Chondrocyte (in vitro differentiated cells): ENCODE data around the gene CDH5. TPM values are rescaled to one million over a fixed set of nuclear protein-coding genes. Genes with fewer than 3 reads are reported as not detected.

ENCODE experiments used
- DNase-seq: peaks from one replicate; pipeline ENCODE4 v3.0.0; 2021; ENCODE audit warnings: mixed read lengths, low spot score
- H3K27ac Mint-ChIP-seq: one replicate; pipeline ENCODE4 v1.8.0; 2021; ENCODE audit warnings: mild to moderate bottlenecking, moderate library complexity, mixed read lengths; ENCODE audit not compliant: unreplicated experiment
- H3K27me3 Mint-ChIP-seq: 2 replicates; pipeline ENCODE4 v1.8.0; 2021; ENCODE audit warnings: low read depth, mixed read lengths
- H3K36me3 Mint-ChIP-seq: 2 replicates; pipeline ENCODE4 v1.8.0; 2021; ENCODE audit warnings: low read depth, mixed read lengths
- H3K4me1 Mint-ChIP-seq: 2 replicates; pipeline ENCODE4 v1.8.0; 2021; ENCODE audit warnings: low read depth, mild to moderate bottlenecking, mixed read lengths
- H3K4me3 Mint-ChIP-seq: one replicate; pipeline ENCODE4 v1.8.0; 2021; ENCODE audit warnings: mild to moderate bottlenecking, moderate library complexity, mixed read lengths; ENCODE audit not compliant: unreplicated experiment
- H3K9me3 Mint-ChIP-seq: 2 replicates; pipeline ENCODE4 v1.8.0; 2021; ENCODE audit warnings: low read depth, mixed read lengths
- total RNA-seq: library from RNA; stranded (reverse); gene quantifications from 3 replicates; pipeline ENCODE4 v1.2.1, GENCODE V29; 2021
- TF ChIP-seq, protein P1 (sequence below): fragments of 200-600 bp; sonication (generic); IDR thresholded peaks from 2 replicates; pipeline ENCODE4 v1.5.0; 2021; ENCODE audit warnings: antibody characterized with exemption, mild to moderate bottlenecking, moderate library complexity

The CDH5 gene
- total RNA-seq, 1 donor from 2014 or later: not detected

DNA sequence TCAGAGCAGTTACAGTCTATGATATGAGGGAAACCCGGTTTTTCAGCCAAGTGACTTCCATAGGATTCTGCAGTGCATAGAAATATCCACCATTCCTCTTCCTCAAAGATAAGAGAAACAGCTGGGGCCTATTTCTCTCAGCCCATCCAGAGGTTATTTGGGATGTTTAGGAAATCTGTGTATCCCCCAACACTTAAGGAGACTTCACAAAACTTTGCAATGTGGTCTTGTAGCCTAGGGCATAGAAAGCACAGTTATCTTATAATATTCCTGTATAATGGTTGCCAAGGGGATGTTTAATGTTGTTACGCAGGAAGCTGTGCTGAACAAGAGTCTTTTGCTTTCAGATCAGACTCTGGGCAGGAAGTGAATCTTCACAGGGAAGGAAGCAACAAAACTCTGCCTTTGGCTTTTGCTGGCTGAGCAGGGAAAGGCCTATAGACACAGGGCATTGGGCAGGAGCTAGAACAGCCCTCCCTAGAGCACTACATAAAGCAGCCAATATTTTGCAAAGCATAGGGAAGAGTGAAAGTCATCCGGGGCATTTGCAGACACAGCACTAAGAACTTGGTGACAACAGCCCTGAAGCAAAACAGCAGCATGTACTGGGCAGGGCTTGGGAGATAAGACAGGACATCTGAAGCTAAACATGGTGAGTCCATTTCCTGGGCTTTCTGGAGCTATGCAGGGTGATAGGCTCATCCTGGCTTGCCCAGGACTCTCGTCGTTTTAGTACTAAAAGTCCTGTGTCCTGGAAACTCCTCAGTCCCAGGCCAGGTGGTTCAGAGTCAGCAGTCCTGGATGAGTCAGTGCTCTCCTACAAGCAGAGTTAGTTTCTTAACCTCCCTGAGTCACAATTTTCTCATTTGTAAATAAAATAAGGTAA is 41.9 kb downstream of the CDH5 start:
- peaks cover 11% of the 10 kb centered on the region for H3K9me3 Mint-ChIP-seq
- peaks cover 30% of the 10 kb centered on the region for H3K4me1 Mint-ChIP-seq
- H3K36me3 Mint-ChIP-seq: peaks cover 4% of the 10 kb centered on the region
- peak overlapping the region; percentile 46 for H3K4me3 Mint-ChIP-seq
- no peak for DNase-seq
- H3K27me3 Mint-ChIP-seq: peaks cover 6% of the 10 kb centered on the region
- TF ChIP-seq, protein P1, sequence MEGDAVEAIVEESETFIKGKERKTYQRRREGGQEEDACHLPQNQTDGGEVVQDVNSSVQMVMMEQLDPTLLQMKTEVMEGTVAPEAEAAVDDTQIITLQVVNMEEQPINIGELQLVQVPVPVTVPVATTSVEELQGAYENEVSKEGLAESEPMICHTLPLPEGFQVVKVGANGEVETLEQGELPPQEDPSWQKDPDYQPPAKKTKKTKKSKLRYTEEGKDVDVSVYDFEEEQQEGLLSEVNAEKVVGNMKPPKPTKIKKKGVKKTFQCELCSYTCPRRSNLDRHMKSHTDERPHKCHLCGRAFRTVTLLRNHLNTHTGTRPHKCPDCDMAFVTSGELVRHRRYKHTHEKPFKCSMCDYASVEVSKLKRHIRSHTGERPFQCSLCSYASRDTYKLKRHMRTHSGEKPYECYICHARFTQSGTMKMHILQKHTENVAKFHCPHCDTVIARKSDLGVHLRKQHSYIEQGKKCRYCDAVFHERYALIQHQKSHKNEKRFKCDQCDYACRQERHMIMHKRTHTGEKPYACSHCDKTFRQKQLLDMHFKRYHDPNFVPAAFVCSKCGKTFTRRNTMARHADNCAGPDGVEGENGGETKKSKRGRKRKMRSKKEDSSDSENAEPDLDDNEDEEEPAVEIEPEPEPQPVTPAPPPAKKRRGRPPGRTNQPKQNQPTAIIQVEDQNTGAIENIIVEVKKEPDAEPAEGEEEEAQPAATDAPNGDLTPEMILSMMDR: no peak
- peak overlapping the region; percentile 98 for H3K27ac Mint-ChIP-seq

DNA sequence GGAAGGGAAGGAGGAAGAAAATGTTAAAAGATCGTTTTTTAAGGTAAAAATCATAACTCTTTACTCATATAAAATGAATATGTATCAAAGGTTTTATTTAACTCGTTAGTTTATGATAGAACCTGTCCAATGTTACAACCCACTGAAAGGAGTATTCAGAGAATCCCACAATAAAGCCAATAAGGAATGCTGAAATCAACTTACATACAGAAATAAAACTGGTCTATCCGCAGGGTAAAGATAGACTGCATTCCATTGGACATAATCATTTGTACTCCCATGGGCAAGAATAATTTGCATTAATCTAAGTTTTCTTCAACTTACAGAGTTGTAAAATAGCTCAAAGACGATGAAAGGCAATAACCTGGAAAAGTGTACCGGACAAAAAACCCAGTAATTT is 42.7 kb downstream of the CDH5 start:
- TF ChIP-seq, protein P1: no peak
- Mint-ChIP-seq H3K27me3 (peaks cover 6% of the 10 kb centered on the region), H3K4me1 (peaks cover 30% of the 10 kb centered on the region), H3K27ac (peak overlapping the region; percentile 98), H3K36me3 (peaks cover 4% of the 10 kb centered on the region), H3K9me3 (peaks cover 14% of the 10 kb centered on the region), H3K4me3 (peak overlapping the region; percentile 46)
- DNase-seq: no peak

DNA sequence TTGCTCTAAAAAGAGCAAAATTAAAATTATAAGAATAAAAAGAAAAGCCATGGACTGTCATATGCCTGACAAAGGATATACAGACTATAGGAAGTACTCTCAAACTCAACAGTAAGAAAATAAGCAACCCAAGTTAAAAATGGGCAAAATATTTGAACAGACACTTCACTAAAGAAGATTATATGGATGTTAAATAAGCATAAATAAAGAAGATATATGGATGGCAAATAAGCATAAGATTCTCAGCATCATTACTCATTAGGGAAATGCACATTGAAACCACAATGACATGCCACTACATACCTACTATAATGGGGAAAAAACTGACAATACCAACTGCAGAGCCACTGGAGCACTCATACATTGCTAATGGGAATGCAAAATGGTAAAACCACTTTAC is 45.7 kb downstream of the CDH5 start:
- Mint-ChIP-seq H3K4me1 (peaks cover 30% of the 10 kb centered on the region), H3K4me3 (no peak overlapping the region), H3K27me3 (no peaks in the 10 kb centered on the region), H3K36me3 (peaks cover 6% of the 10 kb centered on the region), H3K27ac (no peak overlapping the region), H3K9me3 (peaks cover 20% of the 10 kb centered on the region)
- TF ChIP-seq, protein P1: no peak
- DNase-seq: no peak

DNA sequence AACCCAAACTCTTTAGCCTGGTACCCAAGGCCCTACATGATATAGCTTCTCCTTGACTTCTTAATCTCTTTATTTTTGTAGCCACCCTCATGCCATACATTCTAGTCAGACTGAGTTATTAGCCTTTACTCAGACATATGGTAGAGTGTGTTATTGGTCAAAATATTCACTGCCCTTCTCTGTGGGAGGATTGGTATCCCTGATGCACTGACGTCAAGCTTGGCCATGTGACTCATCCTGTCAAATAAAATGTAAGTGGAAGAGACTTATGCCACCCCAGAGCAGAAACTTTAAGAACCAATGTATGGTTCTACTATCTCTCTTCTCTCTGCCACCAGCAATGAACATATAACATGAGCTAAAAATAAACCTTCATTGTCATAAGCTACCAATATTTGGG is 48.4 kb downstream of the CDH5 start:
- H3K4me3 Mint-ChIP-seq: no peak overlapping the region
- TF ChIP-seq, protein P1: no peak
- no peak for DNase-seq
- H3K27me3 Mint-ChIP-seq: peaks cover 2% of the 10 kb centered on the region
- H3K27ac Mint-ChIP-seq: no peak overlapping the region
- H3K9me3 Mint-ChIP-seq: peaks cover 20% of the 10 kb centered on the region
- H3K4me1 Mint-ChIP-seq: peaks cover 10% of the 10 kb centered on the region
- peaks cover 6% of the 10 kb centered on the region for H3K36me3 Mint-ChIP-seq

DNA sequence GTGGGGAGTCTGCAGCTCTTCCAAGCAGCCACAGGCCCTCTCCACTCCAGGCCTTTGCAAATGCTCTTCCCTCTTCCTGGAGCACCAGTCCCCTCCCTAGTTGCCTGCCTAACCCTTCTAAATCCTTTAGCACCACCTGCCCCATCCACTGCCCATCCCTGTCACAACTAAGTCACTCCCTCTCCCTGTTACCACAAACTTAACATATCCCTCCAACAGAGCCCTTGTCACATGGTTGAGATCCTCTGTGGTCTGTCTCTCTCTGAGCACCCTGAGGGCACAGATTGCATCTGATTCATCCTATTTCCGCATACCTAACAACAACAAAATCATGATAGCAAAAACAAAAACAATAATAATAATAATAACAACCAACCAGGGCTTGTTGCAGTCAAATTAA is 49.6 kb downstream of the CDH5 start:
- TF ChIP-seq, protein P1: no peak
- no peak overlapping the region for H3K4me3 Mint-ChIP-seq
- DNase-seq: no peak
- peaks cover 2% of the 10 kb centered on the region for H3K27me3 Mint-ChIP-seq
- H3K4me1 Mint-ChIP-seq: peaks cover 15% of the 10 kb centered on the region
- H3K36me3 Mint-ChIP-seq: peaks cover 4% of the 10 kb centered on the region
- H3K9me3 Mint-ChIP-seq: peaks cover 18% of the 10 kb centered on the region
- H3K27ac Mint-ChIP-seq: no peak overlapping the region
